ENCODE measurements around the gene IL18RAP.

Gene IL18RAP

GRCh38 chr2:102424754-102425153 lies 1.8 kb downstream of the IL18RAP start:
- no peak for DNase-seq

- DNase-seq, result no peak
These were observed 2.6 kb downstream of the IL18RAP start for GRCh38 chr2:102425441-102426132.

GRCh38 chr2:102427249-102427648 lies 4.3 kb downstream of the IL18RAP start:
- DNase-seq, result no peak

- no peak for DNase-seq
These were observed 5.6 kb downstream of the IL18RAP start for GRCh38 chr2:102428573-102428972.

- DNase-seq, result no peak
These were observed 9.4 kb downstream of the IL18RAP start for GRCh38 chr2:102432386-102432785.

GRCh38 chr2:102433973-102434654 lies 11.2 kb downstream of the IL18RAP start:
- DNase-seq, result no peak

- no peak for DNase-seq
These were observed 11.9 kb downstream of the IL18RAP start for GRCh38 chr2:102434655-102435381.

- DNase-seq, result no peak
These were observed 12.8 kb downstream of the IL18RAP start for GRCh38 chr2:102435741-102436140.

- no peak for DNase-seq
These were observed 13.4 kb downstream of the IL18RAP start for GRCh38 chr2:102436323-102436722.

- DNase-seq, result no peak
These were observed 14.2 kb downstream of the IL18RAP start for GRCh38 chr2:102437122-102437521.

GRCh38 chr2:102438111-102438510 lies 15.2 kb downstream of the IL18RAP start:
- DNase-seq, result no peak

- DNase-seq, result no peak
These were observed 15.6 kb downstream of the IL18RAP start for GRCh38 chr2:102438578-102438977.

- DNase-seq, result no peak
These were observed 16.2 kb downstream of the IL18RAP start for GRCh38 chr2:102439065-102439695.

GRCh38 chr2:102442967-102443828 lies 20.2 kb downstream of the IL18RAP start:
- DNase-seq, result no peak

GRCh38 chr2:102444233-102444632 lies 21.3 kb downstream of the IL18RAP start:
- no peak for DNase-seq

GRCh38 chr2:102446936-102447335 lies 24.0 kb downstream of the IL18RAP start:
- DNase-seq, result no peak

GRCh38 chr2:102449370-102449974 lies 26.5 kb downstream of the IL18RAP start:
- DNase-seq, result peak; percentile 2

- DNase-seq, result no peak
These were observed 29.0 kb downstream of the IL18RAP start for GRCh38 chr2:102451968-102452367.

- DNase-seq, result no peak
These were observed 30.5 kb downstream of the IL18RAP start for GRCh38 chr2:102453501-102453900.

- DNase-seq, result no peak
These were observed 32.2 kb downstream of the IL18RAP start for GRCh38 chr2:102455061-102455670.

- no peak for DNase-seq
These were observed 37.5 kb downstream of the IL18RAP start for GRCh38 chr2:102460467-102460866.

- no peak for DNase-seq
These were observed 38.2 kb downstream of the IL18RAP start for GRCh38 chr2:102461188-102461587.
